Naive B cell (primary cell): ENCODE data around the gene TCF4. TPM values are rescaled to one million over a fixed set of nuclear protein-coding genes. Genes with fewer than 3 reads are reported as not detected.

Source experiments
- ATAC-seq, 2 donors: fragments of 150-1000 bp; cut with Tn5 transposase; 2 replicates each; pipeline ENCODE4 v1.10.0; 2021; ENCODE audit warnings: low read depth in 2 of 2, mild to moderate bottlenecking in 2 of 2, moderate library complexity in 2 of 2
- DNase-seq: peaks from one replicate; pipeline ENCODE4 v3.0.0; 2022
- H3K27ac Mint-ChIP-seq, 6 donors: one replicate each; pipeline ENCODE4 v1.8.0; 2020 to 2022; ENCODE audit warnings: mild to moderate bottlenecking in 6 of 6, mixed read lengths in 6 of 6, moderate library complexity in 5 of 6, inconsistent platforms in 2 of 6
- H3K27me3 Mint-ChIP-seq, 3 donors: one replicate each; pipeline ENCODE4 v1.8.0; 2021 to 2022; ENCODE audit warnings: mixed read lengths in 3 of 3, mild to moderate bottlenecking in 1 of 3
- H3K36me3 Mint-ChIP-seq, 2 donors: one replicate each; pipeline ENCODE4 v1.8.0; 2020 to 2022; ENCODE audit warnings: mixed read lengths in 2 of 2, inconsistent platforms in 1 of 2, mild to moderate bottlenecking in 1 of 2
- H3K4me1 Mint-ChIP-seq, 3 donors: one replicate each; pipeline ENCODE4 v1.8.0; 2020 to 2022; ENCODE audit warnings: mixed read lengths in 3 of 3, inconsistent platforms in 1 of 3, mild to moderate bottlenecking in 1 of 3, moderate library complexity in 1 of 3
- H3K4me3 Mint-ChIP-seq, 8 donors: one replicate each; pipeline ENCODE4 v1.8.0; 2020 to 2022; ENCODE audit warnings: mild to moderate bottlenecking in 8 of 8, mixed read lengths in 8 of 8, moderate library complexity in 8 of 8, inconsistent platforms in 2 of 8
- H3K9me3 Mint-ChIP-seq, 7 donors: one replicate each; pipeline ENCODE4 v1.8.0; 2020 to 2022; ENCODE audit warnings: mixed read lengths in 7 of 7, mild to moderate bottlenecking in 5 of 7, inconsistent platforms in 2 of 7, moderate library complexity in 1 of 7
- polyA plus RNA-seq, 6 donors: library from polyadenylated mRNA; unstranded; fragments of 300-500 nt; fragmentation: Illumina TruSeq; gene quantifications; one replicate each; pipeline ENCODE4 v1.2.3, GENCODE V29; 2021; ENCODE audit warnings: low read depth in 6 of 6

TCF4 gene
- polyA plus RNA-seq, 6 donors from 2014 or later: 199 to 274 (median 217) TPM

- Mint-ChIP-seq H3K4me1 (peaks cover 2 to 11% (median 5%) of the 10 kb centered on the region in 3 donors), H3K9me3 (no peaks in the 10 kb centered on the region), H3K27me3 (no peaks in the 10 kb centered on the region), H3K27ac (no peak overlapping the region), H3K4me3 (no peak overlapping the region), H3K36me3 (no peaks in the 10 kb centered on the region)
- no peak for ATAC-seq
- no peak for DNase-seq
Observed at GRCh38 chr18:55407774-55408535, 180.0 kb downstream of the TCF4 start.

- Mint-ChIP-seq H3K27ac (no peak overlapping the region), H3K36me3 (no peaks in the 10 kb centered on the region), H3K27me3 (no peaks in the 10 kb centered on the region), H3K4me3 (no peak overlapping the region), H3K4me1 (peaks cover 2 to 11% (median 5%) of the 10 kb centered on the region in 3 donors), H3K9me3 (no peaks in the 10 kb centered on the region)
- no peak for ATAC-seq
- DNase-seq: no peak
Observed at GRCh38 chr18:55407191-55407590, 180.8 kb downstream of the TCF4 start.

GRCh38 chr18:55406451-55406991, 181.5 kb downstream of the TCF4 start:
- no peak overlapping the region for H3K27ac Mint-ChIP-seq
- no peaks in the 10 kb centered on the region for H3K9me3 Mint-ChIP-seq
- DNase-seq (no peak), ATAC-seq (no peak)
- H3K36me3 Mint-ChIP-seq: no peaks in the 10 kb centered on the region
- no peak overlapping the region for H3K4me3 Mint-ChIP-seq
- no peaks in the 10 kb centered on the region for H3K27me3 Mint-ChIP-seq
- H3K4me1 Mint-ChIP-seq: peaks cover 2 to 11% (median 5%) of the 10 kb centered on the region in 3 donors

- H3K27ac Mint-ChIP-seq: no peak overlapping the region
- H3K36me3 Mint-ChIP-seq: no peaks in the 10 kb centered on the region
- H3K4me1 Mint-ChIP-seq: peaks cover 2 to 11% (median 5%) of the 10 kb centered on the region in 3 donors
- ATAC-seq (no peak), DNase-seq (no peak)
- no peak overlapping the region for H3K4me3 Mint-ChIP-seq
- H3K9me3 Mint-ChIP-seq: no peaks in the 10 kb centered on the region
- H3K27me3 Mint-ChIP-seq: no peaks in the 10 kb centered on the region
Observed at GRCh38 chr18:55405893-55406406, 182.0 kb downstream of the TCF4 start.

GRCh38 chr18:55405475-55405874, 182.5 kb downstream of the TCF4 start:
- ATAC-seq: no peak
- no peak overlapping the region for H3K4me3 Mint-ChIP-seq
- peak overlapping the region in 2 of 6 donors; percentile 48 to 82 for H3K27ac Mint-ChIP-seq

GRCh38 chr18:55404832-55405465, 183.0 kb downstream of the TCF4 start:
- peak overlapping the region in 3 of 8 donors; percentile 11 to 64 (median 21) for H3K4me3 Mint-ChIP-seq
- no peaks in the 10 kb centered on the region for H3K27me3 Mint-ChIP-seq
- ATAC-seq (no peak), DNase-seq (no peak)
- H3K27ac Mint-ChIP-seq: peak overlapping the region in 2 of 6 donors; percentile 48 to 63
- H3K9me3 Mint-ChIP-seq: no peaks in the 10 kb centered on the region
- peaks cover 2 to 12% (median 5%) of the 10 kb centered on the region in 3 donors for H3K4me1 Mint-ChIP-seq
- H3K36me3 Mint-ChIP-seq: no peaks in the 10 kb centered on the region

More at GRCh38 chr18:55405475-55405874, 182.5 kb downstream of the TCF4 start:
- Mint-ChIP-seq H3K9me3 (no peaks in the 10 kb centered on the region), H3K36me3 (no peaks in the 10 kb centered on the region), H3K4me1 (peaks cover 2 to 11% (median 5%) of the 10 kb centered on the region in 3 donors), H3K27me3 (no peaks in the 10 kb centered on the region)
- DNase-seq: no peak

GRCh38 chr18:55404136-55404830, 183.7 kb downstream of the TCF4 start:
- Mint-ChIP-seq H3K9me3 (no peaks in the 10 kb centered on the region), H3K27ac (peak overlapping the region in 2 of 6 donors; percentile 19 to 48), H3K4me1 (peaks cover 6 to 17% (median 7%) of the 10 kb centered on the region in 3 donors), H3K36me3 (no peaks in the 10 kb centered on the region), H3K27me3 (no peaks in the 10 kb centered on the region), H3K4me3 (peak overlapping the region in 1 of 8 donors; percentile 11)
- no peak for DNase-seq
- ATAC-seq: no peak

- no peaks in the 10 kb centered on the region for H3K9me3 Mint-ChIP-seq
- no peaks in the 10 kb centered on the region for H3K27me3 Mint-ChIP-seq
- H3K36me3 Mint-ChIP-seq: no peaks in the 10 kb centered on the region
- peaks cover 6 to 17% (median 7%) of the 10 kb centered on the region in 3 donors for H3K4me1 Mint-ChIP-seq
- no peak for ATAC-seq
- no peak for DNase-seq
- peak overlapping the region in 2 of 6 donors; percentile 5 to 14 for H3K27ac Mint-ChIP-seq
- H3K4me3 Mint-ChIP-seq: no peak overlapping the region
Observed at GRCh38 chr18:55403421-55403949, 184.5 kb downstream of the TCF4 start.

- Mint-ChIP-seq H3K27me3 (no peaks in the 10 kb centered on the region), H3K9me3 (no peaks in the 10 kb centered on the region), H3K4me3 (peak overlapping the region in 1 of 8 donors; percentile 33), H3K27ac (peak overlapping the region in 2 of 6 donors; percentile 25 to 55), H3K36me3 (peaks cover 0 to 4% of the 10 kb centered on the region in 2 donors), H3K4me1 (peaks cover 6 to 17% (median 7%) of the 10 kb centered on the region in 3 donors)
- DNase-seq: no peak
- no peak for ATAC-seq
Observed at GRCh38 chr18:55402731-55403405, 185.1 kb downstream of the TCF4 start.

- ATAC-seq (no peak), DNase-seq (no peak)
- Mint-ChIP-seq H3K27me3 (no peaks in the 10 kb centered on the region), H3K4me1 (peaks cover 6 to 17% (median 7%) of the 10 kb centered on the region in 3 donors), H3K9me3 (no peaks in the 10 kb centered on the region), H3K4me3 (no peak overlapping the region), H3K36me3 (peaks cover 0 to 4% of the 10 kb centered on the region in 2 donors), H3K27ac (peak overlapping the region in 1 of 6 donors; percentile 50)
Observed at GRCh38 chr18:55401638-55402191, 186.3 kb downstream of the TCF4 start.

GRCh38 chr18:55400590-55401541, 187.1 kb downstream of the TCF4 start:
- peak overlapping the region in 1 of 6 donors; percentile 50 for H3K27ac Mint-ChIP-seq
- H3K36me3 Mint-ChIP-seq: peaks cover 0 to 4% of the 10 kb centered on the region in 2 donors
- no peaks in the 10 kb centered on the region for H3K27me3 Mint-ChIP-seq
- no peaks in the 10 kb centered on the region for H3K9me3 Mint-ChIP-seq
- peaks cover 6 to 17% (median 8%) of the 10 kb centered on the region in 3 donors for H3K4me1 Mint-ChIP-seq
- no peak overlapping the region for H3K4me3 Mint-ChIP-seq
- DNase-seq (no peak), ATAC-seq (no peak)
